ENCODE data around the gene EDN2.

The EDN2 gene

GRCh38 chr1:41476807-41477361 lies 7.6 kb downstream of the EDN2 start (continued):
- TF ChIP-seq ZNF354C (tag by site-specific recombination; IDR thresholded peaks at IDR 0.05; ENCODE audit: borderline replicate concordance, low read depth) (no peak), REPIN1 (tag by site-specific recombination; IDR thresholded peaks at IDR 0.05; ENCODE audit: low read depth) (no peak), INSM2 (tag by site-specific recombination; IDR thresholded peaks at IDR 0.05) (no peak), OSR2 (tag by site-specific recombination; IDR thresholded peaks at IDR 0.05) (0 out of 2 replicates have a peak, but pooled peaks have one; percentile 11), SP7 (tag by site-specific recombination; IDR thresholded peaks at IDR 0.05) (no peak), GLIS1 (tag by site-specific recombination; IDR thresholded peaks at IDR 0.05) (peak; percentile 16; the same call in 1 of the 2 replicates), ZNF148 (tag by site-specific recombination; IDR thresholded peaks at IDR 0.05; ENCODE audit: borderline replicate concordance) (no peak), KLF16 (tag by site-specific recombination; IDR thresholded peaks at IDR 0.05) (no peak), WT1 (tag by site-specific recombination; IDR thresholded peaks at IDR 0.05) (no peak), ZBTB48 (tag by site-specific recombination; IDR thresholded peaks at IDR 0.05) (peak; percentile 56), ZNF324 (tag by site-specific recombination; IDR thresholded peaks at IDR 0.05) (no peak), ZSCAN16 (tag by site-specific recombination; IDR thresholded peaks at IDR 0.05) (no peak), SCRT2 (tag by site-specific recombination; IDR thresholded peaks at IDR 0.05) (peak; percentile 71), ZNF600 (tag by site-specific recombination; IDR thresholded peaks at IDR 0.05) (peak; percentile 30; the same call in 1 of the 2 replicates), ZNF558 (tag by site-specific recombination; IDR thresholded peaks at IDR 0.05) (no peak), ZBTB21 (tag by site-specific recombination; IDR thresholded peaks at IDR 0.05) (no peak)

- H3K4me3 ChIP-seq (ENCODE audit: low read depth, low read length): no peak overlapping the region
- no peaks in the 10 kb centered on the region for H3K4me1 ChIP-seq (ENCODE audit: control insufficient read depth, insufficient read depth, low read length)
- ChIA-PET CTCF (interaction anchor here (0.7 to 3.9 kb wide), 9 partner anchors 8 to 163 kb away, joined by 3 to 33 read pairs (median 4); partner anchors contain the start of gene EDN2), POLR2A (no interaction called here)
- TF ChIP-seq ZEB2 (tag by site-specific recombination; IDR thresholded peaks at IDR 0.05): no peak
- peak; percentile 10; the same call in 1 of the 2 replicates for TF ChIP-seq CTCF (tag by site-specific recombination; IDR thresholded peaks at IDR 0.05)
- no peak for TF ChIP-seq ZNF19 (tag by site-specific recombination; IDR thresholded peaks at IDR 0.05; ENCODE audit: low read depth)
- TF ChIP-seq ZNF664 (tag by site-specific recombination; IDR thresholded peaks at IDR 0.05): peak; percentile 57
- no peaks in the 10 kb centered on the region for H3K9me3 ChIP-seq (ENCODE audit: control insufficient read depth, insufficient read depth, low read depth, low read length)
- H3K27ac ChIP-seq (ENCODE audit: extremely low read depth, low read depth, low read length): no peak overlapping the region
- no peaks in the 10 kb centered on the region for H3K36me3 ChIP-seq (ENCODE audit: control insufficient read depth in 2 of 2, insufficient read depth in 1 of 2, low read length in 2 of 2)
These were observed 8.5 kb downstream of the EDN2 start for GRCh38 chr1:41475859-41476567.

Measured in HEK293 (cell line).